Brain microvascular endothelial cell (primary cell): ENCODE results near the gene TMEM270.

ENCODE experiments used
- DNase-seq: peaks from one replicate; pipeline ENCODE4 v3.0.0-alpha.2; 2020
- H3K27ac ChIP-seq: fragments of 250-450 bp; sonication (Bioruptor Pico); 2 replicates; pipeline ENCODE4 v1.5.1; 2020; ENCODE audit warnings: mild to moderate bottlenecking, moderate library complexity
- H3K27me3 ChIP-seq: fragments of 250-450 bp; sonication (Bioruptor Pico); replicated peaks from 2 replicates; pipeline ENCODE4 v1.5.1; 2020; ENCODE audit warnings: mild to moderate bottlenecking
- H3K36me3 ChIP-seq: fragments of 250-450 bp; sonication (Bioruptor Pico); replicated peaks from 2 replicates; pipeline ENCODE4 v1.5.1; 2020; ENCODE audit warnings: mild to moderate bottlenecking
- H3K4me3 ChIP-seq: 2 replicates; pipeline ENCODE4 v1.5.1; 2011; ENCODE audit warnings: low read depth, mild to moderate bottlenecking, control low read depth, low read length, moderate library complexity
- in situ Hi-C: cut with HindIII; loops from 2 replicates; pipeline ENCODE4 v1.10.0; 2017; ENCODE audit warnings: low sequenced_read_pairs, low pct_ligation_motif_present
- TF ChIP-seq, protein P1 (sequence below): IDR thresholded peaks from 2 replicates; pipeline ENCODE4 v1.5.1; 2011; ENCODE audit warnings: low read depth, mild to moderate bottlenecking, moderate library complexity, low read length, control low read depth, inconsistent platforms; ENCODE audit errors: missing control alignments

Gene TMEM270

GRCh38 chr7:73850781-73851207, 10.2 kb upstream of the TMEM270 start:
- no peaks in the 10 kb centered on the region for H3K36me3 ChIP-seq
- TF ChIP-seq, protein P1, sequence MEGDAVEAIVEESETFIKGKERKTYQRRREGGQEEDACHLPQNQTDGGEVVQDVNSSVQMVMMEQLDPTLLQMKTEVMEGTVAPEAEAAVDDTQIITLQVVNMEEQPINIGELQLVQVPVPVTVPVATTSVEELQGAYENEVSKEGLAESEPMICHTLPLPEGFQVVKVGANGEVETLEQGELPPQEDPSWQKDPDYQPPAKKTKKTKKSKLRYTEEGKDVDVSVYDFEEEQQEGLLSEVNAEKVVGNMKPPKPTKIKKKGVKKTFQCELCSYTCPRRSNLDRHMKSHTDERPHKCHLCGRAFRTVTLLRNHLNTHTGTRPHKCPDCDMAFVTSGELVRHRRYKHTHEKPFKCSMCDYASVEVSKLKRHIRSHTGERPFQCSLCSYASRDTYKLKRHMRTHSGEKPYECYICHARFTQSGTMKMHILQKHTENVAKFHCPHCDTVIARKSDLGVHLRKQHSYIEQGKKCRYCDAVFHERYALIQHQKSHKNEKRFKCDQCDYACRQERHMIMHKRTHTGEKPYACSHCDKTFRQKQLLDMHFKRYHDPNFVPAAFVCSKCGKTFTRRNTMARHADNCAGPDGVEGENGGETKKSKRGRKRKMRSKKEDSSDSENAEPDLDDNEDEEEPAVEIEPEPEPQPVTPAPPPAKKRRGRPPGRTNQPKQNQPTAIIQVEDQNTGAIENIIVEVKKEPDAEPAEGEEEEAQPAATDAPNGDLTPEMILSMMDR: no peak
- H3K27ac ChIP-seq: peak overlapping the region; percentile 95
- in situ Hi-C loops: loop anchor here (25.0 kb wide), 1 partner anchor 337 kb away; no protein-coding TSS in a partner anchor
- H3K4me3 ChIP-seq: no peak overlapping the region
- peak; percentile 95 for DNase-seq
- no peaks in the 10 kb centered on the region for H3K27me3 ChIP-seq

- Histone ChIP-seq H3K27me3 (no peaks in the 10 kb centered on the region), H3K4me3 (no peak overlapping the region), H3K36me3 (no peaks in the 10 kb centered on the region), H3K27ac (peak overlapping the region; percentile 95)
- in situ Hi-C loops: loop anchor here (25.0 kb wide), 1 partner anchor 336 kb away; no protein-coding TSS in a partner anchor
- TF ChIP-seq, protein P1: no peak
- peak; percentile 93 for DNase-seq
These were observed 9.3 kb upstream of the TMEM270 start for GRCh38 chr7:73851410-73852338.

GRCh38 chr7:73852500-73852899, 8.5 kb upstream of the TMEM270 start:
- Histone ChIP-seq H3K27ac (no peak overlapping the region), H3K4me3 (no peak overlapping the region), H3K27me3 (no peaks in the 10 kb centered on the region), H3K36me3 (no peaks in the 10 kb centered on the region)
- DNase-seq: no peak
- TF ChIP-seq, protein P1: no peak
- in situ Hi-C loops: loop anchor here (25.0 kb wide), 1 partner anchor 335 kb away; no protein-coding TSS in a partner anchor

DNA sequence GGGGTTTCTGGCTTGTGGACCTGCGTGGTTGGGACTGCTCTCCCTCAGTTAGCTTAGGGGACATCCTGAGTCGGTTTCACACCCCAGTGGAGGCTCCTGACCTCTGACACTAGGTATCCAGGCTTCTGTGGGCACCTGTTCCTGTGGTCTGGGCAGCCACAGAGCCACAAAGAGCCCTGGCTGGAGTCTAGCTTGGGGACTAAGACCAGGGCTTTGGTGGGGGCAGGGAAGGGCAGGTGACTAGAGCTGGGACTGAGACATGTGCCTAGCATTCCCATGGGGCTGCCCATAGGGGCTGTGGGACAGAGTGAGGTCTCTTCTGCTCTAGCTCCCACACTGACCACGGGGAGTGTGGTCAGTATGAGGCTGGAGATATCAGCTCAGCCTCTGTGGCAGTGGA, 4.0 kb upstream of the TMEM270 start:
- DNase-seq: no peak
- Histone ChIP-seq H3K36me3 (no peaks in the 10 kb centered on the region), H3K4me3 (no peak overlapping the region), H3K27me3 (no peaks in the 10 kb centered on the region), H3K27ac (no peak overlapping the region)
- TF ChIP-seq, protein P1: no peak
- in situ Hi-C loops: loop anchor here (25.0 kb wide), 1 partner anchor 330 kb away; no protein-coding TSS in a partner anchor

GRCh38 chr7:73858807-73859206, 2.2 kb upstream of the TMEM270 start:
- no peaks in the 10 kb centered on the region for H3K36me3 ChIP-seq
- in situ Hi-C loops: loop anchor here (25.0 kb wide), 1 partner anchor 328 kb away; no protein-coding TSS in a partner anchor
- H3K27me3 ChIP-seq: no peaks in the 10 kb centered on the region
- DNase-seq: no peak
- no peak overlapping the region for H3K4me3 ChIP-seq
- TF ChIP-seq, protein P1: no peak
- H3K27ac ChIP-seq: no peak overlapping the region
